Left ventricle myocardium superior (tissue), 1 donor: ENCODE data around the gene PALM3. TPM values are rescaled to one million over a fixed set of nuclear protein-coding genes. Genes with fewer than 3 reads are reported as not detected.
A peak's percentile ranks its signal among the peaks of the same experiment; 100 is the strongest.
"Not testable (repeated sequence)": the region's sequence is repeated elsewhere in the genome, so short reads cannot be mapped to it uniquely, and the experiment has no call there.

ENCODE experiments used
- ATAC-seq: fragments of 200-7000 bp; cut with Tn5 transposase; one replicate; pipeline ENCODE4 v1.9.1; 2020; ENCODE audit warnings: mild to moderate bottlenecking, moderate library complexity
- DNase-seq: peaks from one replicate; pipeline ENCODE4 v3.0.0-alpha.2; 2020
- intact Hi-C: fragments of 100-400 bp; cut with micrococcal nuclease; formaldehyde crosslinking; loops from one replicate; pipeline ENCODE4 v1.11.0; 2022
- total RNA-seq: library from RNA; stranded (reverse); fragmentation: NEBNext Ultra II Directional; extraction: Animal tissue kit (Norgen Biotek cat#: 25700); gene quantifications from one replicate; pipeline ENCODE4 v1.2.1, GENCODE V29; 2021
- donor health status: DM: no; HTN: yes; CAD: no; lungs with severe emphysema.

Gene PALM3
- total RNA-seq, 1 donor from 2014 or later: not detected

DNA sequence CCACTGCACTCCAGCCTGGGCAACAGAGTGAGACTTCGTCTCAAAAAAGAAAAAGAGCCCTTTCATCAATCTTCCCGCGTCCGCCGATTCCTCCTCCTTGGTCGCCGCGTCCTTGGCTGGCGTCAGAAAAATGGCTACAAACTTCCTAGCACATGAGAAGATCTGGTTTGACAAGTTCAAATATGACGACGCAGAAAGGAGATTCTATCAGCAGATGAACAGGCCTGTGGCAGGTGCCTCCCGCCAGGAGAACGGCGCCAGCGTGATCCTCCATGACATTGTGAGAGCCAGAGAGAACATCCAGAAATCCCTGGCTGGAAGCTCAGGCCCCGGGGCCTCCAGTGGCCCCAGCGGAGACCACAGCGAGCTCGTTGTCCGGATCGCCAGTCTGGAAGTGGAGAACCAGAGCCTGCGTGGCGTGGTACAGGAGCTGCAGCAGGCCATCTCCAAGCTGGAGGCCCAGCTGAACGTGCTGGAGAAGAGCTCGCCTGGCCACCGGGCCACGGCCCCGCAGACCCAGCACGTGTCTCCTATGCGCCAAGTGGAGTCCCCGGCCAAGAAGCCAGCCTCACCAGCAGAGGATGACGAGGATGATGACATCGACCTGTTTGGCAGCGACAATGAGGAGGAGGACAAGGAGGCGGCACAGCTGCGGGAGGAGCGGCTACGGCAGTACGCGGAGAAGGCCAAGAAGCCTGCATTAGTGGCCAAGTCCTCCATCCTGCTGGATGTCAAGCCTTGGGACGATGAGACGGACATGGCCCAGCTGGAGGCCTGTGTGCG lies 8.6 kb upstream of the PALM3 start:
- intact Hi-C loops: loop anchor here (5.0 kb wide), 1 partner anchor 188 kb away; no protein-coding TSS in a partner anchor
- ATAC-seq (no peak), DNase-seq (peak; percentile 70)

DNA sequence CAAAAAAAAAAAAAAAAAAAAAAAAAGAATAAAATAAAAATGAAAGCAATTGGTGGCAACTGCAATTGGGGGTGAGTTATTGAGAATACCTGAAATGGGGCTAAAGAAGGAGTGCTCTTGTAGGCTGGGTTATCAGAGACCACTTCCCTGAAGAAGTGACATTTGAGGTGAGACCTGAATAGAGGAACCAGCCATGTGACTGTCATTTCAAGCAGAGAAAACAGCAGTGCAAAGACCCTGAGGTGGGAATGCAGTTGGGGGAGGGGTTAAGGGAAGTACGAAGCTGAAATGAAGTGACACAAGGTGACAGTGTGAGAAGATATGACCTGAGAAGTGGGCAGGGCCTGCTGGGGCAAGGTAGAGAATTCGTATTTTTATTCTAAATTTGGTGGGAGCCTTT lies 4.3 kb upstream of the PALM3 start:
- DNase-seq (no peak), ATAC-seq (no peak)
- intact Hi-C loops: no loop called here

DNA sequence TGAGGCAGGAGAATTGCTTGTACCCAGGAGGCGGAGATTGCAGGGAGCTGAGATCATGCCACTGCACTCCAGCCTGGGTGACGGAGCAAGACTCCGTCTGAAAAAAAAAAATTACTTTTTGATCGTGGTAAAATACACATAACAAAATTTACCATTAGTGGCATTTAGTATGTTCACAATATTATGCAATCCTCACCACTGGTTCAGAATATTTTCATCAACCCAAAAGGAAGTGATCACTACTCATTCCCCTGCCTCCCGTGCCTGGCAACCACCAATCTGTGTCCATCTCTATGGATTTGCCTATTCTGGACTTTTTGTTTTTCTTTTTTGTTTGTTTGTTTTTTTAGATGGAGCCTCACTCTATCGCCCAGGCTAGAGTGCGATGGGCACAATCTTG lies 1.2 kb upstream of the PALM3 start:
- ATAC-seq (no peak), DNase-seq (no peak)
- intact Hi-C loops: no loop called here

DNA sequence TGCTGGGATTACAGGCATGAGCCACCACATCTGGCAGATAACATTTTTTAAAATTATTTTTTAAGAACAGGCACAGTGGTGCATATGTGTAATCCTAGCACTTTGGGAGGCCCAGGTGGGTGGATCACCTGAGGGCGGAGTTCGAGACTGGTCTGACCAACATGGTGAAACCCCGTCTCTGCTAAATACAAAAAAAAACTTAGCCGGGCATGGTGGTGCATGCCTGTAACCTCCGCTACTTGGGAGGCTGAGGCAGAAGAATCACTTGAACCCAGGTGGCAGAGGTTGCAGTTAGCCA lies 631 bp upstream of the PALM3 start:
- no peak for DNase-seq
- intact Hi-C loops: no loop called here
- no peak for ATAC-seq

DNA sequence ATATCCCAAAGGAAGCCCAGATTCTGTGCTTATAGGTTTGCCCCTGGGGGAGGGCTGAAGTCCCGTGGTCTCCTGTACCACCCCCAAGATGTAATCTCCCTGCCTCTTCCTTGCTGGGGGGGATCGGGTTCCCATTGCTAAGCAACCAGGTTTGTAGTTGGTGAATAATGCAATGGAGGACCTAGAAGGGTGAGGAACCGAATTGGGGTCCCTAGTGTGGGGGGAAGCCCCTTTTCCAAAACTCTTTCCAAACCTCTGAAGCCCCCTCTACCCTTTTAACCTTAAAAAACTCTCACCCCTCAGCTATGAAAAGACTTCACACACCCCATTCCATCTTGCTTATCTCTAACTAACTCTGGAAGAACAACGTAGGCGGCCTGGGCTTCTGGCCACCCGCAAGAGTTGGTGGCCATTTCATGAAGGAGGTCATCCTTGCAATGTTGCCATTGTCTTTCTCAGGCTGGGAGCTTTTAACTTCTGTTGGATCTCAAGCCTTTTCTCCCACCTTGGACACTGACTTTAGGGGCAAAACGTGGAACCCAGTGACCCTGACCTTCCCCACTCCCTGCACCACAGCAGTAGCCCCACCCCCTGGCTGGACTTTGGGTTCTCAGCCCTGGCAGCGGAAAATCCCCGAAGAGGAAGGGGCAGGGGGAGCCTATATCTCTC lies 661 bp downstream of the PALM3 start:
- DNase-seq: no peak
- ATAC-seq: no peak
- intact Hi-C loops: no loop called here

DNA sequence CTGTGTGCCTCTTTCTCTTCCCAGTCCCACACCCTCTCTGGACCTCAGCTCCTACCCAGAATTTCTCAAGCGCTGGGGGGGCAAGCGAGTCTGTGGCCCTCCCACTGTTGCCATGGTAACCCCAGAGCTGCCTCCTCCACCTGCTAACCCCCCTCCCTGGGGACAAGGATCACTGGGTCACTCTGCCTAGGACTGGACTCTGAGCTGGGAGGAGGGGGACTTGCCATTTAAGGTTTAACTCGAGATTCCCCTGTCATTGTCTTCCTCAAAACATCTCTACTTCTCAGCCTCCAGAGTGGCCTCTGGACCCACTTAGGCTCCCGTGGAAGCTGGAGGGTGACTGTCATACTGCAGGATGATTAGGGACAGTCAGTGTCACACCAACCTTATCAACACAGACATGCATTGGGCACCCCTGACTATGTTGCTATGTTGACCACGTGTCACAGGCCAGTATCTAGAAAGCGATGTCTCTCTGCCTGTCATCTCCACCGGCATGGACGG lies 2.2 kb downstream of the PALM3 start:
- ATAC-seq (no peak), DNase-seq (no peak)
- intact Hi-C loops: no loop called here

DNA sequence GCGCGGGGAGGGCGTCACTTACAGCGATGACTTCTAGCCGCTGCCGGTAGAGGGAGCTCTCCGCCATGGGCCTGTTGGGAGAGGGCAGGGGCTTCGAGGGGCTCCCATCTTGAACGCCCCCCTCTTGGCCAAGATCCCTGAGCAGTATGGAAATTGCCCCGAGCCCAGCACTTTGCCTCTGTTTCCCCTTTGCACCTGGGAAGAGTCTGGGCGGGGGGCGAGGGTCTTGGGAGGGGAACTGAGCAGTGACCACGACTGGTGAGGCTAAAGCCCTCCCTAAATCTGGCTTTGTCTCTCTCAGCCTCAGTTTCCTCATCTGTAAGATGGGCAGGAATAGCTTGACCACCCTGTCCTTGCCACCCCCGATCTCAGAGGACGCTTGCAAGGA lies 2.8 kb downstream of the PALM3 start:
- no peak for DNase-seq
- no peak for ATAC-seq
- intact Hi-C loops: no loop called here

DNA sequence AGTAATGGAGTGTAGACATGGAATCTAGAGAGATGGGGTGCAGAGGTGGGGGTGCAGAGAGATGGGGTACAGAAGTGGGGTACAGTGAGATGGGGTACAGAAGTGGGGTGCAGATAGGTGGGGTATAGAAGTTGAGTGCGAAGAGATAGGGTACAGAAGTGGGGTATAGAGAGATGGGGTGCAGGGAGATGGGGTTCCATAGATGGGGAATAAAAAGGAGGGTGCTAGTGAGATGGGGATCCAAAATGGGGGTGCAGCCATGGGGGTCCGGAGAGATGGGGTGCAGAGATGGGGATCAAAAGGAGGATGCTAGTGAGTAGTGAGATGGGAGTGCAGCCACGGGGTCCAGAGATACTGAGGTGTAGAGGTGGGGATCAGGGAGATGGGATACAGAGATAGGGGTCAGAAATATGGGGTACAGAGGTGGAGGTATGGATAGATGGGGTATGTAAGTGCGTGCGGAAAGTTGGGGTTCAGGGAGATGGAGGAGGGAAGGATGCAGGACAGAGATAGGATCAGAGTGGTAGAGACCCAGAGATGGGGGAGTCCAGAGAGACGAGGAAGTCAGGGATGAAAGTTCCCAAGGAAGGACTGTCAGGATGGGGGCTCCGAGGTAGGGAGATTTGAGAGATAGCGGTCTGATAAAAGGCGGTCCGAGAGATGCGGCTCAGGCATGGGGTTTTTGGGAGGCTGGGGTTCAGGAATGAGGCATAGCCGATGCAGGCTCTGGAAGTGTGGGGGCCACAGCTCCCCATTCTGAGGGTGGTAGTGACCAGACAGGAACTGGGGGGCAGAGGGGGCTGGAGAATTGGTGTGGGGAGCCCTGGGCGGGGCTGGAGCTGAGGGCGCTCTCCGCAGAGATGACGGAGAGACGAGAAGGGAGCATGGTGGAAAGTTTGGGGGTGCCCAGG lies 3.4 kb downstream of the PALM3 start:
- DNase-seq: no peak
- intact Hi-C loops: no loop called here
- ATAC-seq: no peak

DNA sequence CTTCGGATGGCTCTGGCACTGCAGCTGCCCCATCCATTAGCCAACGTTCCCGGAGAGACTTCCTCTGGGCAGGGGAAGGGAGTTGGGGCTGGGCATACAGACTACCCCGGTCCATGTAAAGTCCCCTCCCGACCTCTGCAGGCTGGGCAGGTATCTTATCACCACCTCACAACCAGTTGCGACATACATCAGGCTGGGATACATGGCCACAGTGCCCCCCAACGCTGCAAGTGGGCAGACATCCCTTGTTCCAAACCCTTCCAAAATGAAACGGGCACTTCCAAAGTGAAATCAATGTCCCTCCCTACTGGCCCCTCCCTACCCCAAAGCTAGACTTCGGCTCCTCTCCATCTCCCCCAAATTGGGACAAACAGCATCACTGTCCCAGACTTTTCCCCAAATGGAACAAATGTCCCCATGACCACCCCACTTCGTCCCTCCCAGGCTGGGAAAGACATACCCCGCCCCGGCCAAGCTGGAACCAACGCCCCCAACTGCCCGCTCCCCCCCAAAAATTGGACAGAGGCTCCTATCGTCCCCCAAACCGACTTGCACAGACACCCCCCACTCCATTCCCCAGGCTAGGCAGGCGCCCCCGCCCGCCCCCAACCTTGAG lies 5.0 kb downstream of the PALM3 start:
- peak; percentile 10 for ATAC-seq
- DNase-seq: no peak
- intact Hi-C loops: no loop called here

DNA sequence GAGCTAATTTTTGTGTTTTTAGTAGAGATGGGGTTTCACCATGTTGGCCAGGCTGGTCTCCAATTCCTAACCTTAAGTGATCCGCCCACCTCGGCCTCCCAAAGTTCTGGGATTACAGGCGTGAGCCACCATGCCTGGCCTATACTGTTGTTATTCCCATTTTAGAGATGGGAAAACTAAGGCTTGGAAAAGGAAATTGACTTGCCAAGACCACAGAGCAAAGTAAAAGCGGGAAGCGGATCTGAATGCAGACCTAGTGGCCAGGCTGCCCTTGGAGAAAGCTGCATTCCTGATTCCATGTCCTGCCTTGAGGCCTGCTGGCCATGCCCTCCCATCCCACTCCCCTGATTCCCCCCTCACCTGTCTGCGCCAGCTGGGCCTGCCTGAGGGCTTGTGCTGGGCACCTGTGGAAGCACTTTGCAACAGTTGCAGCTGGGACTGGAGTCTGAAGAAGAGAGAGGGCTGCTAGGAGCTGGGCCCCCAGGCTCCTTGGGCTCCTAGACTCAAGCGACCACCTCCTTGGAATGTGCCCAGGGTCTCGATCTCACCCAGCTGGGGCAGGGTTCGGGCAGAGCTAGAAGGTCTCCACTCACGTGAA lies 5.7 kb downstream of the PALM3 start:
- ATAC-seq (no peak), DNase-seq (no peak)
- intact Hi-C loops: no loop called here

DNA sequence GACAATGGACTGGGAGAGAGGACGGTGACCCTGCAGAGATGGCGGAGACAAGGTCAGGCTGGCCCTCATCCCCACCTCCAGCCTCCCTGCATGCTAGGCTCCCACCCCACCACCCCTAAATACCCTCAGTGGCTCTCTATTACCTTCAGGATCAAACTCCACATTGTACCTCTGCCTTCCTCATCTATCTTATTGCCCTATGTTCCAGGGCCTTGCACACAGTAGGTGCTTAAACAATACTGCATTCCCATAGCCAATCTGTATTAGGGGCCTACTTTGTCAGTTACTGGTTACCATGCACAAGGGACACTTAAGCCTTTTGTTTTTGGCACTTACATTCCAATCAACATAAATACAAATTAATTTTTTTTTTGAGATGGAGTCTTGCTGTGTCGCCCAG lies 6.5 kb downstream of the PALM3 start:
- intact Hi-C loops: no loop called here
- ATAC-seq (no peak), DNase-seq (no peak)

DNA sequence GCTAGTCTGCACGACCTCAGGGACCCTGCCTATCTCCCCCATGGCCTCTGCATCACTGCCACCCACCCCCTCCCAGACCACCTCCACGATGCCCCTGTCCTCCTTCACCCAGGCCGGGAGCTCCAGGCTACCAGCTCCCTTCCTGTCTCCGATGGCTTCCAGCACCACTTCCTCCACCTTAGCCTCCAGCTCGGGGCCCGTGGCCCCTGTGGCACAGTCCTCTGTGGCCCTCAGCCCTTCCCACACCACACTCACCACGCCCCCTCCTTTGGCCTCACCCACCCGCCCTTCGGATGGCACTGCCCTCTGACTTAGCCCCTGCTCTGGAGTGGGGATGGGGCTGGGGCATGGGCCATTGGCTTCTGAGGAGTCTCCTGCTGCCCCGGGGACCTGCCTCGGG lies 7.2 kb downstream of the PALM3 start:
- intact Hi-C loops: no loop called here
- ATAC-seq (no peak), DNase-seq (no peak)

DNA sequence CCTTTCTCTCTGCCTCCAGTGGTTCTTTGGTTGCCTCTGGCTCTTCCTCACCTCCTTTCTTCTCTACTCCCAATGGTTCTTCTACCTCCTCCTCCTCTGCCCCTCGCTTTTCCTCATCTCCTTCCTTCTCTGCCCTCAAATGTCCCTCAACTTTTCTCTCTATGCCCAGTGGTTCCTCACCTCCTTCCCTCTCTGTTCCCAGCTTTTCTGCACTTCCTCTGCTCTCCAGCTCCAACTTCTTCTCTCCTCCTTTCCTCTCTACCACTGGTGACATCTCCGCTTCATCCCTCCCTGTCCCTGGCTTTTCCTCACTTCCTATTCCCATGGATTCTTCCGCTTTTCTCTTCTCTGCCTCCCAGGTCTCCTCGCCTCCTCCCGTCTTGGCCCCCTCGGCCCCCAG lies 7.8 kb downstream of the PALM3 start:
- ATAC-seq (no peak), DNase-seq (no peak)
- intact Hi-C loops: no loop called here

DNA sequence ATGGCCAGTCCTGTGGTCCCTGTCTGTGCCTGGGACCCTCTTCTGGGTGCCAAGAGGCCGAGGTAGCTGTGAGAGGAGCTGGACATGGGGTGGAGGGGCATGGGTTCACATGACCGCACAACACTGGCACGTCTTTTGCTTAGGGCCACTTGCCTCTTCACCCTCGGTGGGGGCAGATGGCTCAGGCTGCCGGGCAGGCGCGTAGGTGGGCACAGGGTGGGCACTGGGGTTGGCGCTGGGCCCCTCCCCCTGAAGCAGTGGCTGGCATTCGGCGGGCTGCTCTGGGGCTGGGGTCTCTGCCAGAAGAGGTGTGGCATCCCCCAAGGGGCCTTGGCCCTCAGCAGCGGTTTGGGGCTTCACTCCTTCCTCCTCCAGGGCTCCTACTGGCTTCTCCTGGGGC lies 8.4 kb downstream of the PALM3 start:
- DNase-seq (no peak), ATAC-seq (no peak)
- intact Hi-C loops: no loop called here

DNA sequence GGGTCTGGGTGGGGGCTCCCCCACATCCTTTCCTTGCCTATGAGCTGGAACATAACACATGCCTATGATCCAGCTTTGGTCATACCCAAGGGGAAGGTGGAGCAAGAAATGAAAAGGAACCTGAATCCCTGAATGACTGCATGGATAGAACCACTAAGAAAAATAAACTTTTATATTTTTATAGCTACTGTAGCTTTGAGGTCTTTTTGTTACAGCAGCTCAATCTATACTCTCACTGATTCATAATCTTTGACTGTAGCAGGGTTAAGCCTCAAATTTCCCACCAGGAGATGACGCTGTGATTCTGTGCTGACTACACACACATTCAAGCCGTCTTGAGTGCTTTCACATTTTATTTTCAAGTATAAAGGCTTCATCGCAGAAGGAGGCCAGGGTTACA lies 8.8 kb downstream of the PALM3 start:
- no peak for DNase-seq
- intact Hi-C loops: no loop called here
- no peak for ATAC-seq

DNA sequence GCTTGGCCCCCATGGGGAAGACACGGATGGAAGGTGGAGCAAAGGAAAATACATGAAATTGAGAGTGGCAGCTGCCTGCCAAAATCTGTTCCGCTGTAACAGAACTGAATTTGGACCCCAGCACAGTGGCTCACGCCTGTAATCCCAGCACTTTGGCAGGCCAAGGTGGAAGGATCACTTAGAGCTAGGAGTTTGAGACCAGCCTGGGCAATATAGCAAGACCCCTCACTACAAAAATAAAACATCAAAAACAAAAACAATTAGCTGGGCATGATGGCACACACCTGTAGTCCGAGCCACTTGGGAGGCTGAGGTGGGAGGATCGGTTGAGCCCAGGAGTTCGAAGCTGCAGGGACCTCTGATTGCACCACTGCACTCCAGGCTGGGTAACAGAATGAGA lies 9.4 kb downstream of the PALM3 start:
- ATAC-seq (no peak), DNase-seq (no peak)
- intact Hi-C loops: no loop called here

DNA sequence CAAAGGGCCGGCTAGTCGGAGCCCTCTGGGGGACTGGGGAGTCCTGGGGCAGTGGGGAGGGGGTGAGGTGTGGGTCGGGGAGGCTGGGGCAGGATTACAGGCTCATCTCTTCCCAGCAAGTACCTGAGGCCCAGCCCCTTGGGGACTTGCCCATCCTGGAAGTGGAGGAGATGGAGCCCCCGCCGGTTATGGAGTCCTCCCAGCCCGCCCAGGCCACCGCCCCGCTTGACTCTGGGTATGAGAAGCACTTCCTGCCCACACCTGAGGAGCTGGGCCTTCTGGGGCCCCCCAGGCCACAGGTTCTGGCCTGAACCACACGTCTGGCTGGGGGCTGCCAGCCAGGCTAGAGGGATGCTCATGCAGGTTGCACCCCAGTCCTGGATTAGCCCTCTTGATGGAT lies 9.9 kb downstream of the PALM3 start:
- no peak for DNase-seq
- ATAC-seq: no peak
- intact Hi-C loops: no loop called here

DNA sequence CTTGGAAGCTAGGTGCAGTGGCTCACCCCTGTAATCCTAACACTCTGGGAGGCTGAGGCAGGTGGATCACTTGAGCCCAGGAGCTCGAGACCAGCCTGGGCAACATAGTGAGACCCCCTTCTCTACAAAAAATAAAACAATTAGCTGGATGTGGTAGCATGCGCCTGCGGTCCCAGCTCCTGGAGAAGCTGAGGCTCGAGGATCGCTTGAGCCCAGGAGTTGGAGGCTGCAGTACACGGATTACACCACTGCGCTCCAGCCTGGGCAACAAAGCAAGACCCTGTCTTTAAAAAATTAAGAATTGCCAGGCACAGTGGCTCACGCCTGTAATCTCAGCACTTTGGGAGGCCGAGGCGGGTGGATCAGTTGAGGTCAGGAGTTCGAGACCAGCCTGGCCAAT lies 10.9 kb downstream of the PALM3 start:
- ATAC-seq, DNase-seq, intact Hi-C loops: not testable (repeated sequence)

DNA sequence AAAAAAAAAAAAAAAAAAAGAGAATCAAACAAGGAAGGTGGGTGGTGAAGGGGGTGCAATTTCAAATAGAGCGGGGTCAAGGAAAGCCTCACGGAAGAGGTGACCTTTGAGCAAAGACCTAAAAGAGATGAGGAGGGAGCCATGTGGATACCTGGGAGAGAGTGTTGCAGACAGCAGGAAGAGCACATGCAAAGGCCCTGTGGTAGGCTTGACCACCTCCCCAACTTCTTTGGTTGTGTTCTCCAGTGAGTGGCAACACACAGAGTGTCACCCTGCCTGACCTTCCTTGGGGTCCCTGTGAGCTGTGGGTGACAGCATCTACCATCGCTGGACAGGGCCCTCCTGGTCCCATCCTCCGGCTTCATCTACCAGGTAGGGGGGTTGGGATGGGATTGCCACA lies 11.4 kb downstream of the PALM3 start:
- DNase-seq: no peak
- no peak for ATAC-seq
- intact Hi-C loops: no loop called here
